ENCODE data around the gene HTT. TPM values are rescaled to one million over a fixed set of nuclear protein-coding genes. Genes with fewer than 3 reads are reported as not detected.

The HTT gene
- total RNA-seq, 1 experiment from 2014 or later, result 85.4 TPM

- Mint-ChIP-seq H3K4me3 (no peak overlapping the region), H3K27me3 (ENCODE audit: low read depth) (no peaks in the 10 kb centered on the region), H3K27ac (no peak overlapping the region), H3K36me3 (no peaks in the 10 kb centered on the region), H3K9me3 (peaks cover 4% of the 10 kb centered on the region), H3K4me1 (no peaks in the 10 kb centered on the region; the same call in 1 of the 2 replicates)
- DNase-seq (ENCODE audit: low spot score) (no peak), ATAC-seq (no peak)
- CTCF ChIA-PET, result no interaction called here
- POLR2A ChIA-PET, result no interaction called here
- TF ChIP-seq ZNF416 (CRISPR knock-in tag; IDR thresholded peaks at IDR 0.05) (no peak), ZNF423 (CRISPR knock-in tag; IDR thresholded peaks at IDR 0.05) (no peak)
Measured at GRCh38 chr4:3026540-3026939, 47.9 kb upstream of the HTT start.

- H3K4me1 Mint-ChIP-seq, result no peaks in the 10 kb centered on the region
- no peak for ATAC-seq
- no peaks in the 10 kb centered on the region for H3K27me3 Mint-ChIP-seq (ENCODE audit: low read depth)
- no peak for DNase-seq (ENCODE audit: low spot score)
- TF ChIP-seq ARID4B (CRISPR knock-in tag; IDR thresholded peaks at IDR 0.05; ENCODE audit: borderline replicate concordance) (no peak), ZSCAN18 (CRISPR knock-in tag; IDR thresholded peaks at IDR 0.05) (no peak), USF2 (CRISPR knock-in tag; IDR thresholded peaks at IDR 0.05) (no peak), JAZF1 (CRISPR knock-in tag; IDR thresholded peaks at IDR 0.05) (no peak), ZBTB43 (CRISPR knock-in tag; IDR thresholded peaks at IDR 0.05) (no peak), ATF2 (CRISPR knock-in tag; IDR thresholded peaks at IDR 0.05; ENCODE audit: borderline replicate concordance, low read depth) (no peak), EMX1 (CRISPR knock-in tag; IDR thresholded peaks at IDR 0.05) (no peak), TP53 (CRISPR knock-in tag; IDR thresholded peaks at IDR 0.05) (no peak), ZNF416 (CRISPR knock-in tag; IDR thresholded peaks at IDR 0.05) (no peak), HMGXB4 (CRISPR knock-in tag; IDR thresholded peaks at IDR 0.05) (no peak), STAT6 (CRISPR knock-in tag; conservative IDR thresholded peaks at IDR 0.05; ENCODE audit: low read depth) (no peak), ZNF671 (CRISPR knock-in tag; IDR thresholded peaks at IDR 0.05) (no peak), ZMAT4 (CRISPR knock-in tag; IDR thresholded peaks at IDR 0.05) (no peak), FOXK1 (CRISPR knock-in tag; IDR thresholded peaks at IDR 0.05) (no peak), GTF2I (CRISPR knock-in tag; conservative IDR thresholded peaks at IDR 0.05) (no peak), CBFB (CRISPR knock-in tag; IDR thresholded peaks at IDR 0.05; ENCODE audit: low read depth) (no peak), ZBTB21 (CRISPR knock-in tag; IDR thresholded peaks at IDR 0.05; ENCODE audit: borderline replicate concordance) (no peak), E2F1 (CRISPR knock-in tag; IDR thresholded peaks at IDR 0.05) (no peak)
- H3K27ac Mint-ChIP-seq, result no peak overlapping the region
- no peaks in the 10 kb centered on the region for H3K9me3 Mint-ChIP-seq
- ChIA-PET POLR2A (no interaction called here), CTCF (interaction anchor here (1.0 kb wide), 1 partner anchor 51 kb away, joined by 3 read pairs; no protein-coding TSS in a partner anchor)
- H3K36me3 Mint-ChIP-seq, result no peaks in the 10 kb centered on the region
- no peak overlapping the region for H3K4me3 Mint-ChIP-seq
Measured at GRCh38 chr4:3029464-3029863, 45.0 kb upstream of the HTT start.

Data from WTC11 (cell line).